GM21723 (cell line): ENCODE results near the gene KIF5B.
"Not testable (repeated sequence)": the region's sequence is repeated elsewhere in the genome, so short reads cannot be mapped to it uniquely, and the experiment has no call there.

Experiments used
- ATAC-seq: cut with Tn5 transposase; IDR thresholded peaks from one replicate; pipeline ENCODE4 v1.9.1; 2021; ENCODE audit warnings: mild to moderate bottlenecking, moderate library complexity; ENCODE audit not compliant: unreplicated experiment

Gene KIF5B

DNA sequence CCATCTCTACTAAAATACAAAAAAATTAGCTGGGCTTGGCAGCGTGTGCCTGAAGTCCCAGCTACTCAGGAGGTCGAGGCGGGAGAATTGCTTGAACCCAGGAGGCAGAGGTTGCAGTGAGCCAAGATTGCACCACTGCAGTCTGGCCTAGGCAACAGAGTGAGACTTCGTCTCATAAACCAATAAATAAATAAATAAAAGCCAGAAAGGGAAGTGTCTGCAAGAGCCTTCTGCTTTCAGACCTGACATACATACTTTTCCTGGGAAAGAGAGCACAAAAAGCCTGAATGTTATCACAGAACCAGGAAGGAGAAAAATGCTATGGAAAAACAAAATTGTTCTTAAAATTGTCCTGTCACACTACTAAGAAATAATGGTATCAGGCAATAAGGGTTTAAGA, 4.1 kb upstream of the KIF5B start:
- no peak for ATAC-seq

DNA sequence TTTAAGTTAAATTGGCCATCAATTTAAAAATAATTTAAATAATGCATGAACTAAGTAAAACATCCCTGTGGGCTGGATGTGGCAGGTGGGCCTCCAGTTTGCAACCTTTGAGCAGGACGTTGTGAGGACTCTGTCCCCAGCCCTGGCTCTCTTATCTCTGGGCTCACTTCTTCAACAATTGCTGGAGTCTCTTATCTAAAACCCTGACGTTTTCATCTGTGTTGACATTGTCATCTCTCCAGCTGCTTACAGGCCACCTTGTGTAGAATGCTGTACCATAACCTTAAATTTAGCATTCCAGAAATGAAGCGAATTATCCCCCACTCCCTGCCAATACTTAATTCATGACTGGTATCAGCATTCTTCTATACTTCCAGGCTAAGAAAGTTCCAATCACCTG, 3.2 kb upstream of the KIF5B start:
- no peak for ATAC-seq

DNA sequence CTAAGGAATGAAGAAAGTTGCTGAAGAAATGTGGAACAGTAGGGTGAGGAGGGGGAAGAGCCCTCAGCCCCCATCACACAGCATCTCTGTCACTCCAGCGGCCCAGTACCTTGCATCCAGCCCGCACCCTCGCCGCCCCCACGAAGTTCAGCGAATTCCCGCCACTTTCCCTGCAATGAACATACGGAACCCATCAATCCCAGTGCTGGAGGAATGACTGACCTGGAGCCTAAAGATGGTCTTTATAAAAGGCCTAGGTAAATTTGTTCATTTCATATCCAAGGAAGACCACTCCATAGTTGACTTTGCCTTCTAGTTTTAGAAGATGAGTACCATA, 779 bp upstream of the KIF5B start:
- ATAC-seq, result no peak

DNA sequence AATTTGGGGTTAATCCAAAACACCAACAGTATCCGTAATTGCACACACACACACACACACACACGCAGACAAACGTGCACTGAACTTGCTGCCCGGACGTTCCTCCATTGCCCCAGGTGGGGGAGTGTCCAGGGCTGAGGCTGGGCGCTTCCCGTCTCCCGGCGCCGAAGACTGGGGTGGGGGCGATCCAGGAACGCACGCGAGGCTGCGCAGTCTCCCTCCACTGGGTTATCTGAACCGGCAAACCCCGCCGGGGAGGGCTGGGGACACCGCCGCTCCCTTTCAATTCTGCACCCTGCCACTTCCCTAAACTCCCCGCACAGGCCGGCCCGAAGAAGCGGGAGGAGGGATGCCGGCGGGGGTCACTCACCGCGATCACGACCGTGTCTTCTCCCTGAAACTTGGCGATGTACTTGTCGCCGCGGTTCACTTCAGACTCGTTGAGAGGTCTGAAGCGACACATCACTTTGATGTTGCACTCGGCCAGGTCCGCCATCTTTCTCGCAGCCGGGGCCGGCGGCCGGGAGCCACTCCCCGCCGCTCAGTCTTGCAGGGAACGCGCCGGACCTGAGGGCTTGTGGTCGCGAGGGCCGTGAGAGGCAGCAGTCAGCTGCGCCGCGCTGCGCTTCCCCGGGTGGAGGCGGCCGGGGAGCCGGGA, 618 bp downstream of the KIF5B start:
- peak; percentile 53 for ATAC-seq

DNA sequence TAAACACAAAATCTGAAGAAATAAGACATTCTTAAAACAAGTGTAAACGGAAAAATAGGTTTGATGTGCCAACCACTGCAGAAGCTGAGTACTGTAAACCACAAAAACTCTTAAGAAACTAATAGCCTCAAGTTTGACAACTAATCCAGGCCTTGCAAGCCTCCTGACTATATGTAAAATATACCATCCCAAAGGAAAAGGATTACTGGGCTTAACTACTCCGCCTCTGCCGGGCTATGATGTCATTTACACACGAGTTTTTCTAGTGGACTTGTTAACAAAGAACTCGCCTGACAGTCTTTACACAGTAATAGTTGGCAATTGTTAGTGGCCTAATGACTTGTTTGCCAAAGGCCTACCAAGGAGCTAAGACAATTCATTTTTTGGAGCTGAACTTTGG, 2.1 kb downstream of the KIF5B start:
- ATAC-seq, result no peak

DNA sequence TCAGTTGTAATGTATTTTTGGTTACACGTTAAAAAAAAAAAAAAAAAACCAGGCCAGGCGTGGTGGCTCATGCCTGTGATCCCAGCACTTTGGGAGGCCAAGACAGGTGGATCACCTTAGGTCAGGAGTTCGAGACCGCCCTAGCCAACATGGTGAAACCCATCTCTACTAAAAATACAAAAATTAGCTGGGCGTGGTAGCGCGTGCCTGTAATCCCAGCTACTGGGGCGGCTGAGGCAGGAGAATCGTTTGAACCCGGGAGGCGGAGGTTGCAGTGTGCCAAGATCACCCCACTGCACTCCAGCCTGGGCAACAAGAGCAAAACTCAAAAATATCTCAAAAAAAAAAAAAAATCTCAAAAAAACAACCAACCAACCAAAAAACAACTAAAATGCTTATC, 2.8 kb downstream of the KIF5B start:
- ATAC-seq, result not testable (repeated sequence)

DNA sequence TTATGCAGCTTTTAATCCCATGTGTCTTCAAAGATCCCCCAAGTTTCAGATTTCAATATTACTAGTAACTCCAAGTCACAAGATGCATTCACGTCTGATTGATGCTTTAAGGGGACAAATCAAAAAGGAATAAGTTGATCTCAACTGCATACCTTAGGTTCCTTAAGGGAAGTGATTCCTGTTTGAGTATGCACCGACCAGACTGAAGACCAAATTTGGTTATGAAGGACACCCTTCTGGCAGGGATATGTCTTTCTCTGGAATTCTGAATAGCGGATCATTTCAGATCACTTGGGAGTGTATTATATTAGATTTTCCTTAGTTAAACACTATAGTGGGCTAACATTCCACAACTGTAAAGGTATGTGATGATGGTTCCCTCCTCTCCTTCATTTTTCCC, 4.3 kb downstream of the KIF5B start:
- no peak for ATAC-seq

DNA sequence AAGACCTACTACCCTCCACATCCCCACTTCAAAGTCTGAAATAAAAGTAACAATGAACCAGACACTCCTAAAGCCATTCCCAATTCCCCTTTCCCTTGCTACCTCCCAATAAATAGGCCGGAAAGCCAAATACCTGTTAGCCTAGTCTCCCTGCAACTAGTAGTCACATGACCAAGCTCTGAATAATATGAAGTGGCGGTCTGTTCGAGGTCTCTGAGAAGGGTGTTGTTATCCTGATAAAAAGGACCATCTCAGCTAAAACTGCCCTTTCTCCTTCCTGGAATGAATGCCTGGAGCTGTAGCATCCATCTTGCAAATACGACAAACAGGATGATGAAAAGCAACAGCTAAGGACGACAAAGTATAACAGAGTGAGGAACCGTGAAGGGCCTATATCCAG, 6.0 kb downstream of the KIF5B start:
- no peak for ATAC-seq

DNA sequence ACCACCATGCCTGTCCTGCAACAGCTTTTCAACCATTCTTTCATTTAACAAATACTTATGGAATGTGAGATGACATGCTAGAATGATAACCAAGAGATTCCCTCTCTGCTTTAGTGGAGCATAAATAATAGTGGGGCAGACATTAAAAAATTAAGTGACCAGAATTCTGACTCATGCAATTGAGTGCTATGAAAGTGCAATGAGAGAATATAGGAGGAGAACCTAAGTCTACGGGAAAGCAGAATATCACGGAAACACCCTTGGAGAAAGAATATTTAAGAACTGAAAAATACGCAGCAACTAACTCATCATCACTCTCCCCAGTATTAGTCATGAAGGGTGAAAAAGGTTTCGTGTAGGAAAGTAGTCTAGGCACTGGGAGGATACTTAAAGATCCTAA, 7.1 kb downstream of the KIF5B start:
- no peak for ATAC-seq

DNA sequence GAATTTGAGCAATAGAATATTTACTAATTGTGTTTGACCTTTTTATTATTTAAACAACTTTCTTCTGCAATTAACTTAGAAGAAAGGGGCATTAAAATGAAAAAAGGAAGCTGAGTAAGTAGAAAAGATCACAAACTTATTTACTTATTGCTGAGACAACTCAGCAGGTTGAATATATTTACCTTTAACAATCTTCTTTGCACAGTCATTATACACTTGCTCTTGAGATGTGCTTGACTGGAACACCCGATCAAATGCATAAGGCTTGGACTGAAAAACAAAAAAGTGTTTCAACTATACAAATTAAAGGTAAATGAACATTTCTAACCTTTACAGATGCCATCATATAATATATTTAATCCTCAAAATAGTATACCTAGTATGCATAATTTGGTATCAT, 7.9 kb downstream of the KIF5B start:
- no peak for ATAC-seq

DNA sequence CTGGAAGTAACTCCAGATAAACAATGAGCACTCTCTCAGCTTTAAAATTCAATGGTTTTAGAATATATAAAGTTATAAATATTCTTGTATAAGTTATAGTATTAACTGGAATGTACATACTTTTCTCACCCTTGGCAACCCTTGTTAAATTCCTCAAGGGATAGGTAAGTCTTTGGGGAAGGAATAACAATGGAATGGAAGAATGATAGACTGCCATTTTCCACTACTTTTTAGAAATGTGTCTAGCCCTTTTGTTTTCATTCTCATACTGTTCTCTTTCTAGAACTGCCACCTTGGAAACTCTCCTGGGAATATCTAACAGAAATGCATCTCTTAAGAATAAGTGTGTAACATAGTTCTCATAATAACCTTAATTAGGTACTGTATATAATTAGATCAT, 8.3 kb downstream of the KIF5B start:
- ATAC-seq, result no peak

DNA sequence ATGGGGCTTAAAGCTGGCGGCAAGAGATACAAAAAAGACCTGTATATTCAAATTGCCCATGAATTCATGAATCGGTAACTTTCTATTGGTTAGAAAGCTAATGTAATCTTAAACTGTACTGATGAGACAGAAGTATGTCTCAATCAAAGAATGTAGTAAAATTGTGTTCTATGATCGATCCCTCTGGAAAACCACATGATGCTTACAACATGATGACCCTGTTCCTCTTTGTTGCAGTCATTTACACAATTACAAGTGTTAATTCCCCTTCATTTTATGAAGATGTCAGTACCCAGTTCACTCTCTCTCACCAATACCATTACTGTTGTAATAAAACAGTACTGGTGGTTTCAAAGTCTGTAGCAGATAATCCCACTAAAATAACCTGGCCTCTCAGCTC, 10.1 kb downstream of the KIF5B start:
- no peak for ATAC-seq

DNA sequence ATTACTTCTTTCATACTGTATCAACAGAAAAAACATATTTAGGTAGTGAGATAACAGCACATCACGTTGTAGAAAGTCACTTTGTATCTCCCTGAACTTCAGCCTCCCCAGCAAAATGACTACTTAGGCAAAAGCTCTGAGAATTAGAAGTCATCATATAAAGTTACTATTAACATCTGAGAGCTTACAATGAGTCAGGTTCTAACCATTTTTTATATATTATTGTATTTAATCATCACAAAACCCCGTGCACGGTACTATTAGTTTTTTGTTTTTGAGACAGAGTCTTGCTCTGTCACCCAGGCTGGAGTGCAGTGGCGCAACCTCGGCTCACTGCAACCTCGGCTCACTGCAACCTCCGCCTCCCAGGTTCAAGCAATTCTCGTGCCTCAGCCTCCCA, 13.5 kb downstream of the KIF5B start:
- not testable (repeated sequence) for ATAC-seq

DNA sequence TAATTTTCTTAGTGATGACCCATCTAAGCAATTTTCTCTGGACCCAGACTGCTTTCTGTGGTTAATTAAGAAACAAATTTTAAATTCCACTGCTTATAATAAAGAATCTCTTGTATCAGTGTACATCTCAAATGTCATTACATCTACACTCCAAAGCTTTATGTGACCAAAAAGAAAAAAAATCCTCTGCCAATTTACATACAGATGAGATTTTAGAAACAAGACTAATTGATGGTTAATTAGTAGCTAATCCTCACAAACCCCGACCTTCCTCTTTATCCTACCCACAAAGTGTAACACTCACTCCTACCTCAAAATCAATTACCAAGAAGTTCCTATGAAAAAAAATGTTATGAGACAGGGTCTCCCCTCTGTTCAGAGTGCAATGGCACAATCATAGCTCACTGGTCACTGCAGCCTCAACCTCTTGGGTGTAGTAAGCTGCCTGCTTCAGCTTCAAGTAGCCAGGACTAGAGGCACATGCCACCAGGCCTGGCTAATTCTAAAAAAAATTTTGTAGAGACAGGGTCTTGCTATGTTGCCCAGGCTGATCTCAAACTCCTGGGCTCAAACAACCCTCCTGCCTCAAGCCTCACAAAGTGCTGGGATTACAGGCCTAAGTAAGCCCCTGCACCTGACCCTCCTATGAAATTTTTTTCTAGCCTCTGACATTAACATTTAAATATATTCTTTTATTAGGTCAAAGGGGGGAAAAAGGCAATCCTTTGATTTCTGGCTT, 14.8 kb downstream of the KIF5B start:
- ATAC-seq, result no peak

DNA sequence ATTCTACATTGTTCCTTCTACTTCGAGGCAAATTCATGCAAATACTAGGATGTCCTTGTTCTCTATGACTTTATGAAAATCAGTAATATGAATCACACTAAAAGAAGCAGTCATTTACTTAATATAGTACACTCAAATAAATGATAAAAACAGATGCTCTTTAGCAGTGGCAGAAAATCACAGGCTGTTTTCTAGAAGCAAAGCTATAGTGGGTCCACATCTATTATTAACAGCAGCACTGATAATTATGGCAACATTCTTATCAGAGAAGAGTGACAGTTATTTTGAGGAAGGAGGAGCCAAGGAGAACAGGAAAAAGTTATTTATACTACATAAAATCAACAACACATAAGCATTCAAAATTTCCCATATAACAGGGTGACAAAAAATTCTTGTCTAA, 16.5 kb downstream of the KIF5B start:
- ATAC-seq, result no peak

DNA sequence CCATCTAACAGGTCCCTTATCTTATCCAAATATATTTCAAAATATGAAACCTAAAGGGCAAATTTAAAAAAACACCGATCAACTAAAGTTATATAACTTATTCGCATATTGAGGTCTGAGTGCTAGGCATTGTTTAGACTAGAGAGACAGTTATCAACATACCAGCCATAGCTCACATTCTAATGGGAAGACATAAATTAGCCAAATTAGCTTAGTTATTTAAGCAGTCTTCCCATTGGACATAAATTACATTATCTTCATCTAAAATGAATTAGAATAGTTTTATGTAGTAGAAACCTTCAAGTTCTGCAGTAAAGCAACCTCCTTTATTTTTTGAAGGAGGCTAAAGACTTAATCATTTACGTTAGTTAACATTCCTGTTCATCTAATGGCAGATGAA, 17.4 kb downstream of the KIF5B start:
- no peak for ATAC-seq

DNA sequence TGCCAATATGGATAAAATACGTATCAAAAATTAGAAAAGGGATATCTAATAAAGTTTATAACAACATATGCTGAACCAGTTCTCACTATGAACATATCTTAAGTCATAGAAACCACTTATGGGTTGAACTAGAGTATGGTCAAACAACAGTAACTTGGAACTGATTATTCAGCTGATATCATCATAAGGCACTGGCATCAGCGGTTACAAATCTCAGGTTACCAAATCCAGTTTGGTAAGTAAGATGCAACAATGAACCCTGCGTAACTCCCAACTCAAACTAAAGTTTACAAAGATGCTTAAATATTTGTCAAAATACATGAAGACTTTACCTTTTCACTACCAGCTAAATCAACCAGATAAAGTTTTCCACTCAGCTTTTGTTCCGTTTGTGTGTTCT, 19.3 kb downstream of the KIF5B start:
- ATAC-seq, result no peak

DNA sequence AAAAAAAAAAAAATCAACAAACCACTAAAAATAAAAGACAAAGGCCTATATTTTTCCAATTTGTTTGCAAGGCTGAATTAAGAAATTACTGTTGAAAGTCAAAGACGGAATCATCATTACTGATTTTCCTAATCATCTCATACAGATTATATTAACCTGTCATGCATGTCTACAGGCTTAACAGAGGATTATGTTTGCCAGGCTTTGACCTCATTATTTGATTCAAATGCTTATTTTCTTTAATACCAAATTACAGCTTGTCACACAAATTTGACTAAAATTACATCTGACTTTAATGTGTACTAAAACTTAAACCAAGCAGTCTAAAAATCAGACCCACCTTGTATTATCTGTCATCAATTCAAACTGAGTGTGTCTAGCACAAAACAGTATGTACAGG, 21.2 kb downstream of the KIF5B start:
- ATAC-seq, result no peak

DNA sequence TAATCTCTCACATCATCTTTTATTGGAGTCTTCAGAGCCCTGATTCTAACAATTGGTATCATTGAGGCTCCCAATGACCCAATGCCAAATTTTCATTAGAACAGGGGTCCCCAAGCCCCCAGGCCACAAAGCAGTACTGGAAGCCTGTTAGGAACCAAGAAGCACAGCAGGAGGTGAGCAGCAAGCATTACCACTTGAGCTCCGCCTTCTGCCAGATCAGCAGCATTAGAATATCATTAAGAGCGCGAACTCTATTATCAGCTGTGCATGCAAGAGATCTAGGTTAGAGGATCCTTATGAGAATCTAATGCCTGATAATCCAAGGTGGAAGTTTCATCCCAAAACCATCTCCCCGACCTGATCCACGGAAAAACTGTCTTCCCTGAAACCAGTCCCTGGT, 23.1 kb downstream of the KIF5B start:
- ATAC-seq, result no peak

DNA sequence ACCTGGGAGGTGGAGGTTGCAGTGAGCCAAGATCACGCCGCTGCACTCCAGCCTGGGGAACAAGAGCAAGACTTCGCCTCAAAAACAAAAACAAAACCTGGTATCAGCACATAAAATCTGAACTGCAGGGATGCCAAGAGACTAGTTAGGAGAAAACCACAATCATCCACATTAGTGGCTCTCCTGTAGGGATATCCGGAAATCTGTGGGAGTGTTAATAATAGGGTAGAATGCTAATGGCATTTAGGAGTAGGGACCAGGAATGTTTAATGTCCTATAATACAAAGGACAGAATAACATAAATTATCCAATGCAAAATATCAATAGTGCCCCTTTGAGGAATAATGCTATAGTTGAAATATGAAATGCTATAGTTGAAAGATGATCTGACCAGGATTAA, 24.3 kb downstream of the KIF5B start:
- no peak for ATAC-seq

DNA sequence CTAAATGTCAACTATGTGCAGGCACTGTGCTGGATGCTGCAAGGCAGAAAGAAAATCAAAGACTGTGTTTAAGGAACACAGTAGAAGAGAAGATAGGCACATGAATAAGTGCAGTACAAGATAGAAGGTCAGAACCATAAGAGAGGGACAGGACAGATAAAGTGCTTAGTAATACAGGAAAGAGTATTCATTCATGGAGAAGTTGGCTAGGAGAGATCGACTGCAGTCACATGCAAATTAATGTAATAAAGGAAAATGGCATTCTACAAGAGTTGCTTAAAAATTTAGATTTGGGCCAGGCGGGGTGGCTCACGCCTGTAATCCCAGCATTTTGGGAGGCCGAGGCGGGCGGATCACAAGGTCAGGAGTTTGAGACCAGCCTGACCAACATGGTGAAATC, 24.8 kb downstream of the KIF5B start:
- no peak for ATAC-seq

DNA sequence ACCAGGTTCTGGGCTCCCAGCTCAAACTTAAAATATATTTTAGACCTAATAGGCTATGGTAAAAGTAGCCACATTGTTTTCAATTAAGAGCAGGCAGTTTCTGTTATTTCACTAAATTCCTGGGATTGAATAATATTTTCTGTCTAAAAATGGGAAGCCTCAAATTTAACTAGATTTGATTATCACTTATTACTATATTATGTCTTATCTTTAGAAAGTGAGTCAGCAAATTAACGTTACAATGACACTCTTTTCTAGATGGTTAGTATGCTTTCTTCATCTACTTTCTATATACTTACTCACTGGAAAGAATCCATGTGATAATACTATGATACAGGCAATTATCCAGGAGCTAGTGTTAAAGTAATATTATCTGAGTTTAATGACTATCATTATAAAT, 27.5 kb downstream of the KIF5B start:
- ATAC-seq, result no peak

DNA sequence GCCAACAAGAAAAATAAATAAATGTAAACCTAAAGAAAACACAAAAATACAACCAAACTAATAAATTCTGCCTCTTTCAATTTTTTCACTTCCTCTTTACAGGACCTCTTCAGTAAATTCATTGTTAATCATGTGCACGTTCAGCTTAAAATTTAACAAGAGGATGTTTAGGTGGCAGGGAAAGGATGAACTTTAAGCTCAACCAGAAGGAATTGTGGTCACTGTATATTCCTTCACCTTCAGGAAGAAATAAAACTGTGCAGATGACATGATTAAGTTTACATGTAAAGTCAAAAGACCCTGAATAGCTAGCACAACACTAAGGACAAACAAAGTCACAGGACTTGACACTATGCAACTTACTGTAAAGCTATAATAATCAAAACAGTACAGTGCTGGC, 33.0 kb downstream of the KIF5B start:
- ATAC-seq, result no peak
